ENCODE results near the gene IFT22.
"Not testable (repeated sequence)": the region's sequence is repeated elsewhere in the genome, so short reads cannot be mapped to it uniquely, and the experiment has no call there.

Gene IFT22

GRCh38 chr7:101277155-101277554 lies 44.5 kb downstream of the IFT22 start:
- DNase-seq (ENCODE audit: low read depth): no peak

- no peak for DNase-seq (ENCODE audit: low read depth)
These were observed 48.4 kb downstream of the IFT22 start for GRCh38 chr7:101273206-101273605.

- DNase-seq (ENCODE audit: low read depth): no peak
These were observed 50.6 kb downstream of the IFT22 start for GRCh38 chr7:101271021-101271420.

- DNase-seq (ENCODE audit: low read depth): no peak
These were observed 51.9 kb downstream of the IFT22 start for GRCh38 chr7:101269664-101270063.

- DNase-seq (ENCODE audit: low read depth): no peak
These were observed 55.7 kb downstream of the IFT22 start for GRCh38 chr7:101265622-101266516.

- not testable (repeated sequence) for DNase-seq (ENCODE audit: low read depth)
These were observed 57.4 kb downstream of the IFT22 start for GRCh38 chr7:101264102-101264706.
